H1 (cell line): ENCODE data around the gene CCDC63. TPM values are rescaled to one million over a fixed set of nuclear protein-coding genes. Genes with fewer than 3 reads are reported as not detected.

Source experiments
- CTCF ChIA-PET: fragments of 300-600 bp; sonication (Branson Sonifier 250); formaldehyde crosslinking; loops from one replicate; lab custom pipeline; 2021; ENCODE audit not compliant: partially characterized antibody; lab: Charles Lee
- POLR2A ChIA-PET: fragments of 300-600 bp; sonication (Branson Sonifier 250); formaldehyde crosslinking; loops from one replicate; lab custom pipeline; 2021; ENCODE audit warnings: inconsistent platforms; ENCODE audit not compliant: partially characterized antibody; lab: Charles Lee
- DNase-seq, 2 experiments: peaks; one replicate each; pipeline versions ENCODE4 v3.0.0 to v3.0.0-alpha.2; 2010 to 2022; ENCODE audit warnings: low spot score in 2 of 2, low read depth in 1 of 2, mixed read lengths in 1 of 2
- FAIRE-seq: peaks from 2 replicates; lab custom pipeline; 2011; peaks lifted over from hg19 to GRCh38; lab: Jason Lieb, UNC
- H2AFZ ChIP-seq: 2 replicates; pipeline ENCODE4 v1.8.1; 2012; ENCODE audit warnings: low read length, inconsistent platforms
- H2AK5ac ChIP-seq: 2 replicates; pipeline ENCODE4 v1.6.1; 2013; ENCODE audit warnings: low read depth, low read length
- H2BK120ac ChIP-seq: replicated peaks from 2 replicates; pipeline ENCODE3; 2013; ENCODE audit warnings: low read depth, low read length, inconsistent platforms
- H2BK12ac ChIP-seq: 2 replicates; pipeline ENCODE4 v1.6.1; 2013; ENCODE audit warnings: low read depth, low read length
- H2BK15ac ChIP-seq: 2 replicates; pipeline ENCODE4 v1.6.1; 2013; ENCODE audit warnings: low read length
- H2BK20ac ChIP-seq: 2 replicates; pipeline ENCODE4 v1.6.1; 2013; ENCODE audit warnings: low read length
- H2BK5ac ChIP-seq: 2 replicates; pipeline ENCODE4 v1.6.1; 2013; ENCODE audit warnings: low read depth, low read length
- H3K14ac ChIP-seq: 2 replicates; pipeline ENCODE4 v1.6.1; 2013; ENCODE audit warnings: inconsistent platforms; ENCODE audit not compliant: insufficient read length
- H3K18ac ChIP-seq: 2 replicates; pipeline ENCODE4 v1.6.1; 2013; ENCODE audit warnings: low read length; ENCODE audit errors: extremely low read depth
- H3K23ac ChIP-seq: 2 replicates; pipeline ENCODE4 v1.6.1; 2013; ENCODE audit warnings: inconsistent platforms; ENCODE audit not compliant: insufficient read length
- H3K23me2 ChIP-seq: 2 replicates; pipeline ENCODE4 v1.6.1; 2013; ENCODE audit warnings: low read depth, low read length
- H3K27ac ChIP-seq: 2 replicates; pipeline ENCODE4 v1.6.1; 2011; ENCODE audit warnings: low read depth, low read length, inconsistent platforms
- H3K27me3 ChIP-seq, 4 experiments: replicated peaks in 1 of 4; 1 replicate in 1 of 4; 2 replicates in 3 of 4; pipeline versions ENCODE4 v1.6.1 to v1.8.1; 2011 to 2013; ENCODE audit warnings: low read length in 3 of 4, mild to moderate bottlenecking in 3 of 4, inconsistent platforms in 2 of 4, mixed read lengths in 2 of 4, moderate library complexity in 1 of 4; ENCODE audit not compliant: control insufficient read depth in 3 of 4, insufficient read depth in 3 of 4; ENCODE audit errors: extremely low read depth in 1 of 4
- H3K36me3 ChIP-seq, 4 experiments: 2 replicates each; pipeline versions ENCODE4 v1.6.1 to v1.8.1; 2011 to 2013; ENCODE audit warnings: mild to moderate bottlenecking in 4 of 4, low read length in 3 of 4, moderate library complexity in 2 of 4, control low read depth in 1 of 4, inconsistent platforms in 1 of 4; ENCODE audit not compliant: insufficient read depth in 4 of 4, control insufficient read depth in 2 of 4
- H3K4ac ChIP-seq: replicated peaks from 2 replicates; pipeline ENCODE3; 2013; ENCODE audit warnings: low read length, low read depth, mixed read lengths, inconsistent platforms; ENCODE audit not compliant: insufficient read length
- H3K4me1 ChIP-seq, 4 experiments: replicated peaks in 1 of 4; 1 replicate in 1 of 4; 2 replicates in 3 of 4; pipeline versions ENCODE4 v1.6.1 to v1.8.1; 2011 to 2013; ENCODE audit warnings: low read length in 3 of 4, inconsistent platforms in 2 of 4, mixed read lengths in 1 of 4; ENCODE audit not compliant: insufficient read depth in 4 of 4, control insufficient read depth in 3 of 4
- H3K4me2 ChIP-seq, 2 experiments: 2 replicates each; pipeline versions ENCODE4 v1.6.1 to v1.8.1; 2011 to 2013; ENCODE audit warnings: low read depth in 2 of 2, low read length in 2 of 2, control low read depth in 1 of 2, inconsistent platforms in 1 of 2, mild to moderate bottlenecking in 1 of 2; ENCODE audit not compliant: insufficient read depth in 1 of 2
- H3K4me3 ChIP-seq, 4 experiments: fragments of 200-600, 300-600 bp in 1 of 4; sonication (generic), shearing (Covaris generic), sonication (Bioruptor Twin) in 1 of 4; 2 replicates each; pipeline versions ENCODE4 v1.5.1 to v1.8.1; 2011 to 2016; ENCODE audit warnings: low read length in 4 of 4, low read depth in 3 of 4, control low read depth in 2 of 4, inconsistent platforms in 2 of 4, mild to moderate bottlenecking in 2 of 4, mixed read lengths in 1 of 4, moderate library complexity in 1 of 4; ENCODE audit not compliant: insufficient read depth in 2 of 4; ENCODE audit errors: extremely low read depth in 1 of 4
- H3K56ac ChIP-seq: replicated peaks from 2 replicates; pipeline ENCODE3; 2013; ENCODE audit warnings: low read depth, mild to moderate bottlenecking, mixed read lengths, low read length, inconsistent platforms; ENCODE audit not compliant: insufficient read length
- H3K79me1 ChIP-seq: 2 replicates; pipeline ENCODE4 v1.6.1; 2013; ENCODE audit warnings: low read depth, low read length, control low read depth
- H3K79me2 ChIP-seq, 2 experiments: 2 replicates each; pipeline versions ENCODE4 v1.6.1 to v1.8.1; 2012 to 2013; ENCODE audit warnings: low read length in 2 of 2, mild to moderate bottlenecking in 2 of 2, inconsistent platforms in 1 of 2; ENCODE audit not compliant: insufficient read depth in 2 of 2, control insufficient read depth in 1 of 2
- H3K9ac ChIP-seq, 4 experiments: replicated peaks in 1 of 4; 1 replicate in 1 of 4; 2 replicates in 3 of 4; pipeline versions ENCODE4 v1.6.1 to v1.8.1; 2011 to 2013; ENCODE audit warnings: low read depth in 3 of 4, low read length in 3 of 4, control low read depth in 2 of 4, mild to moderate bottlenecking in 2 of 4, moderate library complexity in 2 of 4, inconsistent platforms in 1 of 4; ENCODE audit errors: extremely low read depth in 1 of 4
- H3K9me3 ChIP-seq, 2 experiments: 2 replicates each; pipeline versions ENCODE4 v1.6.1 to v1.8.1; 2012 to 2013; ENCODE audit warnings: mild to moderate bottlenecking in 2 of 2, moderate library complexity in 2 of 2, control low read depth in 1 of 2, inconsistent platforms in 1 of 2, low read depth in 1 of 2, low read length in 1 of 2, mixed read lengths in 1 of 2; ENCODE audit not compliant: insufficient read depth in 2 of 2
- H4K20me1 ChIP-seq, 2 experiments: replicated peaks in 1 of 2; 2 replicates each; pipeline versions ENCODE3 to v1.8.1; 2011 to 2013; ENCODE audit warnings: inconsistent platforms in 2 of 2, low read length in 2 of 2, mild to moderate bottlenecking in 1 of 2; ENCODE audit not compliant: insufficient read depth in 2 of 2, control insufficient read depth in 1 of 2
- H4K5ac ChIP-seq: 2 replicates; pipeline ENCODE4 v1.6.1; 2013; ENCODE audit warnings: low read length, low read depth, mixed read lengths, inconsistent platforms; ENCODE audit not compliant: insufficient read length
- H4K8ac ChIP-seq: 2 replicates; pipeline ENCODE4 v1.8.0; 2013; ENCODE audit warnings: mild to moderate bottlenecking, moderate library complexity, low read length, inconsistent platforms; ENCODE audit not compliant: insufficient read depth; ENCODE audit errors: extremely low read depth
- H4K91ac ChIP-seq: replicated peaks from 2 replicates; pipeline ENCODE3; 2013; ENCODE audit warnings: low read length, mixed read lengths, inconsistent platforms; ENCODE audit not compliant: insufficient read length
- KDM1A ChIP-seq: fragments of 200-600, 300-600 bp; sonication (generic); IDR thresholded peaks from 2 replicates; pipeline ENCODE4 v1.7.1; 2016; ENCODE audit warnings: mild to moderate bottlenecking, low read length, borderline replicate concordance
- POLR2AphosphoS5 ChIP-seq: IDR thresholded peaks from 2 replicates; pipeline ENCODE4 v1.6.1; 2011; ENCODE audit warnings: low read depth, low read length
- WGBS, 2 experiments: shearing (Covaris generic) in 1 of 2; methylation state at CpG; one replicate each; pipeline versions ENCODE4 v1.1.6 to v1.1.7; 2013 to 2015; ENCODE audit warnings: low lambda C conversion rate in 2 of 2, mixed read lengths in 2 of 2, inconsistent platforms in 1 of 2, low coverage in 1 of 2, missing lambda C conversion rate in 1 of 2; ENCODE audit not compliant: insufficient replicate concordance in 2 of 2, insufficient coverage in 1 of 2, insufficient read length in 1 of 2; ENCODE audit errors: extremely low coverage in 1 of 2, missing lambda C conversion rate in 1 of 2; 5-methylcytosine and 5-hydroxymethylcytosine counted together
- polyA plus RNA-seq, 7 experiments: library from polyadenylated mRNA; depleted of rRNA in 3 of 7; stranded (reverse) in 5 of 7; unstranded in 2 of 7; fragments of >200 nt in 5 of 7; fragments of 200-250 nt in 2 of 7; gene quantifications; 1 replicate in 5 of 7; 2 replicates in 1 of 7; 4 replicates in 1 of 7; pipeline versions ENCODE4 v1.2.1 to v1.2.3, GENCODE V29; 2011 to 2013; ENCODE audit warnings: missing spikeins in 2 of 7, mixed read lengths in 2 of 7
- total RNA-seq: library from RNA; stranded (reverse); fragmentation: NEBNext Ultra II Directional; extraction: Animal tissue kit (Norgen Biotek cat#: 25700); gene quantifications from 2 replicates; pipeline ENCODE4 v1.2.1, GENCODE V29; 2021

The CCDC63 gene
- total and polyA plus RNA-seq, 2 of the 8 experiments (the other 6 are each of a cell fraction or from before 2014, with no cell fraction given): 0.42 to 0.93 TPM

DNA sequence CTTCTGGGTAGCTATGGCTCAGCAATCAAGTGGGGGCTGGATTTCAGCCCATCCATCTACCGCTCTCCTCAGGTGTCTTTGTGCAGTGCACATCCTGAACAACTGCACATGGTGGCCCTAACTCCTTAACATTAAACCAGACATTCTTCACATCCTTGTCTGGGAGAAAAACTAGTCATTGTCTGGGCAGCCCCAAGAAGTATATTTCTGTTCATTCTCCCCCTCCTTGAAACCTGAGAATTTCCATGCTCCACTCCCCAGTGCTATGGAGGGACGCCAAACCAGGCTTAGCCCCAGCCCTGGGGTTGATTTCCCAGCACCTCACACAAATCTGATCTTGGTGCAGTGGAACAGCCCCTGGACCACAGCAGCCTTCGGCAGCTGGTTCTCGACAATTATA, 60.2 kb downstream of the CCDC63 start:
- no peak overlapping the region for H2BK20ac ChIP-seq
- H3K23ac ChIP-seq: no peak overlapping the region
- H3K4me3 ChIP-seq: no peak overlapping the region
- H2BK5ac ChIP-seq: 0 out of 2 replicates have a peak overlapping the region, but pooled peaks have one; percentile 2
- WGBS, 2 experiments: 92% methylated on average over 4 of the region's 4 CpGs; no CpG with 5 or more reads in 1 of the 2 experiments
- H3K14ac ChIP-seq: no peak overlapping the region
- H4K91ac ChIP-seq: no peak overlapping the region
- peaks cover 0 to 6% (median 0%) of the 10 kb centered on the region in 4 experiments; a peak in 2 of 7 replicates for H3K4me1 ChIP-seq
- no peak overlapping the region for H3K4me2 ChIP-seq
- H3K23me2 ChIP-seq: no peaks in the 10 kb centered on the region
- H4K5ac ChIP-seq: no peak overlapping the region
- H3K27me3 ChIP-seq: peaks cover 0 to 2% (median 0%) of the 10 kb centered on the region in 4 experiments; a peak in 1 of 7 replicates
- H3K9ac ChIP-seq: no peak overlapping the region
- peak; percentile 56; the same call in 1 of the 2 replicates for TF ChIP-seq KDM1A
- TF ChIP-seq POLR2AphosphoS5: no peak
- no peaks in the 10 kb centered on the region for H3K36me3 ChIP-seq
- H3K79me2 ChIP-seq: no peaks in the 10 kb centered on the region
- H2BK12ac ChIP-seq: no peak overlapping the region
- H3K18ac ChIP-seq: no peak overlapping the region
- FAIRE-seq (no peak), DNase-seq (no peak)
- no peak overlapping the region for H2AFZ ChIP-seq
- no peaks in the 10 kb centered on the region for H3K79me1 ChIP-seq
- no peak overlapping the region for H3K4ac ChIP-seq
- H2BK120ac ChIP-seq: no peak overlapping the region
- H3K27ac ChIP-seq: no peak overlapping the region
- no peaks in the 10 kb centered on the region for H3K9me3 ChIP-seq
- CTCF ChIA-PET: interaction anchor here (1.0 kb wide), 1 partner anchor 21 kb away, joined by 3 read pairs; no protein-coding TSS in a partner anchor
- no peak overlapping the region for H4K8ac ChIP-seq
- no peaks in the 10 kb centered on the region for H4K20me1 ChIP-seq
- no peak overlapping the region for H3K56ac ChIP-seq
- POLR2A ChIA-PET: interaction anchor here (0.7 to 1.1 kb wide), 3 partner anchors 11 to 401 kb away, joined by 3 read pairs; no protein-coding TSS in a partner anchor
- no peak overlapping the region for H2AK5ac ChIP-seq
- H2BK15ac ChIP-seq: no peak overlapping the region
